D721Med (cell line): ENCODE results near the gene NTRK2.

Source experiments
- DNase-seq: peaks from one replicate; pipeline ENCODE4 v3.0.0; 2011; ENCODE audit warnings: low spot score; ENCODE audit not compliant: insufficient read length
- FAIRE-seq: peaks from 2 replicates; lab custom pipeline; 2011; peaks lifted over from hg19 to GRCh38; lab: Jason Lieb, UNC
- CTCF ChIP-seq: IDR thresholded peaks from 2 replicates; pipeline ENCODE4 v1.5.1; 2012; ENCODE audit warnings: mild to moderate bottlenecking, control low read depth; ENCODE audit not compliant: insufficient read depth; ENCODE audit errors: missing control alignments

NTRK2 gene

GRCh38 chr9:84808416-84808815, 138.9 kb downstream of the NTRK2 start:
- DNase-seq: no peak
- no peak for FAIRE-seq
- TF ChIP-seq CTCF: no peak

DNA sequence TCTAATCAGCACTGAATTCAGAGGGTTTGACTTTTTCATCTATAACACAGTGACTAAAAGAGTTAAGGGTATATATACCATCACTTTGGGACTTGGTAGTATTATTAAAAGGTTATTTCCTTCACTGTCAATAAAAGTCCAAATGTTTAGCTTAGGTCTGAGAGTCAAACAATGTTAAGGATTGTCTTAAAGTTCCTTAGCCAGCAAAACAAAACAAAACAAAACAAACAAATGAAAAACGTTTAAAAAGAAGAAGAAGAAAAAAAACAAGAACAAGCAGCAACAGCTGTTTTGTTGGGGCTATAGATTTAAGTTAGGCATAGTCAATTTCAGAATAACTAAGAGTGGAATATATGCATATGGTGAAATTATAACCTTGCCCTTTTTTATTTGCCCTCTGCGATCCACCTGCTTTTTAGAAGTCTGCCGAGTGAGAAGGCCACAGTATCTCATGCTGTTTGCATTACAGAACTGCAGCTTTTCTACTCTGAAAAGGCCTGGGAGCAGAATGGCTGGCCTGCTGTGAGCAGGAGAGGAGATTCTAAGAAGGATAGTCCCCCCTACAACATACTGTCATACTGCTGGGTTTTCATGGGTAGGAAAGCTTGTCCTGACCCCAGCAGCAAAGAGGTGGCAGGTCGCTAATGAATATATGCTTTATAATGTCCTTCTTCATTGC, 141.7 kb downstream of the NTRK2 start:
- TF ChIP-seq CTCF: no peak
- no peak for DNase-seq
- FAIRE-seq: no peak

DNA sequence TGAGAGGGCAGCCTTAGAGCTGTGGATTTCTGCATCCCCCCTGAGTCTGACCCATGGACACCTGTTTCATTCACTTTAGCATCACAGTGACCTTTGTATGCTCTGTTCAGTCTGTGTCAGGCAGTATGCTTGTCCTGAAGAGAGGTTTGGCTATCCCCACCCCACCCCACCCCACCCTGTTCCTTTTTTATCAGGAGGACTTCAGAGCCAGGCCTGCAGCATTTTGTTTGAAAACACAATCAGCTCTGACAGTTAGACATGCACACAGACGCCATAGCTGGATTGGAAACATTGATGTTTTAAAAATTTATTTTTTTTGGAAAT, 142.2 kb downstream of the NTRK2 start:
- FAIRE-seq: no peak

GRCh38 chr9:84812355-84812754, 142.8 kb downstream of the NTRK2 start:
- DNase-seq (no peak), FAIRE-seq (no peak)
- no peak for TF ChIP-seq CTCF

More for the DNA sequence above, 142.2 kb downstream of the NTRK2 start:
- no peak for TF ChIP-seq CTCF
- no peak for DNase-seq

DNA sequence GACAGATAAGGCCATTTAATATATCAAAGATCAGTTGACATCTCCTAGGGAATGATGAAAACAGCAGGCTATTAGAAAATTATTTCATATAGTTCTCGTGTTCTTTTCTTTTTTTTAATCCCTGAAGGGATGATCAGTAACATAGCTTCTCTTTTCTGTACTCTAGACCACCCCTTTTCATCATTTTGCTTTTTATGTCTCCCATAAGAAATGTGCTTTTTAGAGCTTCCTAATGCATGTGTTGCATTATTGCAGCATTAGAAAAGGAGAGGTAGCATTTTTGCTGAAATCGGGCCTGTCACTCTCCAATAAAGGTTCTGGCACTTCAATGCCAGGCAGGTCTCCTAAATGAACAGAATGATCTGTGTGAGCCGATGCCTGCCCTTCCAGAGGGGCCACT, 143.3 kb downstream of the NTRK2 start:
- TF ChIP-seq CTCF: no peak

DNA sequence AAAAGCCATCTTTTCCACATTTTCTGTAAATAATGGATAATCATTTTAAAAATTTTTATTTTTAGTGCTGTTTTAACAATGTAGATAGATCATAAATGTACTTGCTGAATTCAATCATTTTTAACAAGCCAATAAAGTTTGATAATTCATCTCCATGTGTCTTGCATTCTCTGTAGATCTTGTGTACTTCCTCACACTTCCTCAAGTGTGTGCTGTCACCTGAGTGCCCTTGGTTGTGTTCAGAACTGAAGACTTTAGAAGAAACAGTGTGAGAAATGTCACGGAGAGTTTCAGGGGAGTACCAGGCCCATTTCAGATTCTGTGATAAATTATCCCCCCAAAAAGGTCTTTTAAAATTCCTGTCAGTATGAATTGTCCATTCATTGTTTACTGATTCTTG, 146.0 kb downstream of the NTRK2 start:
- no peak for DNase-seq
- FAIRE-seq: no peak
- TF ChIP-seq CTCF: no peak

More for the DNA sequence above, 143.3 kb downstream of the NTRK2 start:
- DNase-seq (no peak), FAIRE-seq (no peak)

- no peak for DNase-seq
- no peak for TF ChIP-seq CTCF
- FAIRE-seq: no peak
Observed at GRCh38 chr9:84817038-84817437, 147.5 kb downstream of the NTRK2 start.
